ENCODE data around the gene SMARCAL1.

The SMARCAL1 gene

DNA sequence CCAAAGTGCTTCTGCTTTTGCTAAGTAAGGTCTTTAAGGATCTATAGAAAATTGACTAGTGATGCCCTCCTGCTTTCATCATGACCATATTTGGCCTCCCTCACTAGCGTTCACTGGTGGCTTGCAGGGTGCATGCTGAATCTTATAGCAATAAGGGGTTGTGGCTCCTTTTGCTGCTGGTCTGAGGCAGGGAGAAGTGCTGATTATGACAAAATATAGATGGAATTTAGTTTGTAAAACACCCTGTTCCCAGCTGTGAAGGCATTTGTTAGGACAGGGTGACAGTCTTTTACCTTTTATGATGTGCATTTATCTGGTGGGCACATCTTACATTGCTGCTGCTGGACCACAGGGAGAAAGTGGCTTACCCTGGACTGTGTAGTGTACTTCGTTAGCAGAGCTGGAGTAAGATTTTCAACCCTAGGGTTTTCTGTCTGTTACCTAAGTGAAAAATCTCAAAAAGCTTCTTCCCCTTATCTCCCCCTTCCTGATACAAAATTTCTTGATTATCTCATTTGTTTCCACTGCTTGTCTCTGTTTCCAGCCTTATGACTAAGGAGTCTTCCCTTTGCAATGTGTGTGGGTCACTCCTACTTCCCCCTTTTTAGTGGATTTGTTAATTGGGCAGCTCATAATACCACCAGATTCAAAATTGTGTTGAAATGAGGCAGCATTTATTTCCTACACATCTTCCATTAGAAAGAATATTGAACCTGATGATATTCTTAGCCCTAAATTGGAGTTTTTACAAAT lies 65.2 kb downstream of the SMARCAL1 start:
- DNase-seq (ENCODE audit: extremely low read depth, low read depth), result no peak
- TF ChIP-seq CTCF (IDR thresholded peaks at IDR 0.05; ENCODE audit: low read depth, low read length), result no peak

DNA sequence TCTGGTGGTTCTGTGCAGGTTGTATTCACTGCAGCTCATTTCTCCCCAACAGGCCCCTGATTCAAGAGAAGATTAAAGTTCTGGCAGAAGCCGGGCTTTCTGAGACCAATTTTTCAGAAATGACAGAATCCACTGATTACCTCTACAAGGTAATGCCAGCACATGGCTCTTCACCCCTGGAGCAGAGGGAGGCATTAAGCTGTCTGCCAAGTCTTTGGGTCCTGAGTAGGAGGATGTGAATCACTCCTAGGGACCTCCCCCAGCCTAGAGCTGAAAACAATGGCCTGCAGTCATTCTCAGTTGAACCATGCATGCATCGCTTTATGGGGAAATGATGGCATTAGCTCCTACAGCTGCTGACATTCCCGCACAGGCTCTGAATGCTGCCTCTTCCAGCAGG lies 65.9 kb downstream of the SMARCAL1 start:
- no peak for TF ChIP-seq CTCF (IDR thresholded peaks at IDR 0.05; ENCODE audit: low read depth, low read length)
- DNase-seq (ENCODE audit: extremely low read depth, low read depth), result no peak

GRCh38 chr2:216478791-216479190 lies 66.5 kb downstream of the SMARCAL1 start:
- TF ChIP-seq CTCF (IDR thresholded peaks at IDR 0.05; ENCODE audit: low read depth, low read length), result no peak
- no peak for DNase-seq (ENCODE audit: extremely low read depth, low read depth)

- no peak for DNase-seq (ENCODE audit: extremely low read depth, low read depth)
- no peak for TF ChIP-seq CTCF (IDR thresholded peaks at IDR 0.05; ENCODE audit: low read depth, low read length)
Measured at GRCh38 chr2:216480221-216480620, 67.9 kb downstream of the SMARCAL1 start.

DNA sequence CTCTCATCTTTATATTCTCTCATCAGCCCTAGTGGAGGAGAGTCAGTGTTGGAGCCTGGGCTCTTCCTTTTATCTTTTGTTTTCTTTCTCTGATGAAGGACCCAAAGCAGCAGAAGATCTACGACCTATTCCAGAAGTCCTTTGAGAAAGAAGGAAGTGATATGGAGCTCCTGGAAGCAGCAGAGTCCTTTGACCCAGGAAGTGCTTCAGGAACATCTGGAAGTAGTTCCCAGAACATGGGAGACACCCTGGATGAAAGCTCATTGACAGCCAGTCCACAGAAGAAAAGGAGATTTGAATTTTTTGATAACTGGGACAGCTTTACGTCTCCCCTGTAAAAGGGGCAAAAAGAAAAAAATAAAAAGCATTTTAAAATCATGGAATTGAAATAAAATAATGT lies 70.4 kb downstream of the SMARCAL1 start:
- no peak for TF ChIP-seq CTCF (IDR thresholded peaks at IDR 0.05; ENCODE audit: low read depth, low read length)
- DNase-seq (ENCODE audit: extremely low read depth, low read depth), result no peak

DNA sequence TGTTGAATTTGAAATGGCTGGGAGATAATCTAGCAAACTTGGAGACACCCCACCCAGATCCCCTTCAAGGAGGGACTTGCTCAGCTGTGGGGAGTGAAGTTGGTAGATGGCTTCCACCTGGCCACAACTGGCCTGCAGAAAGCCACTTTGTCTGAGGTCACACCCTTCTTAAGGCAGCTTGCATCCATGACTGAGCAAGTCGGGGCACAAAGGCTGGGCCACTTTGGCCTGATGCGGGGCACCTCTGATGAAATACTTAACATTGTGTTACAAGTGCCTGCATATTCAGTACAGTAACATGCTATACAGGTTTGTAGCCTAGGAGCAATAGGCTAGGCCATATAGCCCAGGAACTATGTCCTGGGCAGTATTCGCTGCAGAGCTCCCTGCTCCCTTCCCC lies 73.0 kb downstream of the SMARCAL1 start:
- TF ChIP-seq CTCF (IDR thresholded peaks at IDR 0.05; ENCODE audit: low read depth, low read length), result no peak
- DNase-seq (ENCODE audit: extremely low read depth, low read depth), result no peak

GRCh38 chr2:216485745-216486144 lies 73.5 kb downstream of the SMARCAL1 start:
- TF ChIP-seq CTCF (IDR thresholded peaks at IDR 0.05; ENCODE audit: low read depth, low read length), result no peak
- DNase-seq (ENCODE audit: extremely low read depth, low read depth), result no peak
